ENCODE measurements around the gene NFIB.

Gene NFIB

GRCh38 chr9:14354201-14354600 lies 40.3 kb upstream of the NFIB start:
- Histone ChIP-seq H3K4ac (ENCODE audit: low read depth, low read length) (no peak overlapping the region), H3K27me3 (ENCODE audit: insufficient read depth, low read length, poor library complexity) (peaks cover 25% of the 10 kb centered on the region), H2BK15ac (replicated peaks; ENCODE audit: low read depth) (no peak overlapping the region), H2AK5ac (ENCODE audit: low read length) (no peak overlapping the region), H3K4me3 (ENCODE audit: low read length) (no peak overlapping the region), H3K4me2 (ENCODE audit: low read length) (no peak overlapping the region), H2BK5ac (ENCODE audit: low read length) (no peak overlapping the region), H3K79me2 (ENCODE audit: control insufficient read depth, insufficient read depth, low read length) (no peaks in the 10 kb centered on the region), H3K18ac (ENCODE audit: low read length) (no peak overlapping the region), H3K4me1 (ENCODE audit: control insufficient read depth, low read depth, low read length) (peaks cover 5% of the 10 kb centered on the region), H3K79me1 (ENCODE audit: low read length) (no peaks in the 10 kb centered on the region), H3K23ac (ENCODE audit: low read length) (no peak overlapping the region), H3K27ac (ENCODE audit: low read depth, low read length) (no peak overlapping the region), H4K8ac (ENCODE audit: low read depth, low read length) (no peak overlapping the region), H3K36me3 (ENCODE audit: control insufficient read depth, insufficient read depth, low read length) (no peaks in the 10 kb centered on the region), H4K5ac (ENCODE audit: low read length) (no peak overlapping the region), H2BK120ac (ENCODE audit: low read depth, low read length) (no peak overlapping the region), H3K56ac (ENCODE audit: low read length) (no peak overlapping the region), H3K9ac (ENCODE audit: low read length) (no peak overlapping the region)
- WGBS (ENCODE audit: extremely low coverage, insufficient coverage, low lambda C conversion rate) = no CpG with 5 or more reads among the region's 1 CpG
- no peak for DNase-seq

- Histone ChIP-seq H3K23ac (ENCODE audit: low read length) (no peak overlapping the region), H2BK15ac (replicated peaks; ENCODE audit: low read depth) (no peak overlapping the region), H4K5ac (ENCODE audit: low read length) (no peak overlapping the region), H3K56ac (ENCODE audit: low read length) (peak overlapping the region; percentile 62), H3K9ac (ENCODE audit: low read length) (peak overlapping the region; percentile 39), H3K36me3 (ENCODE audit: control insufficient read depth, insufficient read depth, low read length) (no peaks in the 10 kb centered on the region), H2BK5ac (ENCODE audit: low read length) (no peak overlapping the region), H3K79me2 (ENCODE audit: control insufficient read depth, insufficient read depth, low read length) (no peaks in the 10 kb centered on the region), H4K8ac (ENCODE audit: low read depth, low read length) (no peak overlapping the region), H3K4me3 (ENCODE audit: low read length) (no peak overlapping the region), H3K4me1 (ENCODE audit: control insufficient read depth, low read depth, low read length) (peaks cover 5% of the 10 kb centered on the region), H2BK120ac (ENCODE audit: low read depth, low read length) (no peak overlapping the region), H3K27ac (ENCODE audit: low read depth, low read length) (no peak overlapping the region), H3K4ac (ENCODE audit: low read depth, low read length) (no peak overlapping the region), H3K27me3 (ENCODE audit: insufficient read depth, low read length, poor library complexity) (peaks cover 29% of the 10 kb centered on the region), H2AK5ac (ENCODE audit: low read length) (peak overlapping the region; percentile 83), H3K4me2 (ENCODE audit: low read length) (no peak overlapping the region), H3K18ac (ENCODE audit: low read length) (peak overlapping the region; percentile 64), H3K79me1 (ENCODE audit: low read length) (no peaks in the 10 kb centered on the region)
- peak; percentile 89 for DNase-seq
- no CpG with 5 or more reads among the region's 18 CpGs for WGBS (ENCODE audit: extremely low coverage, insufficient coverage, low lambda C conversion rate)
Measured at GRCh38 chr9:14353222-14354056, 39.5 kb upstream of the NFIB start.

- Histone ChIP-seq H4K8ac (ENCODE audit: low read depth, low read length) (no peak overlapping the region), H3K36me3 (ENCODE audit: control insufficient read depth, insufficient read depth, low read length) (no peaks in the 10 kb centered on the region), H3K27ac (ENCODE audit: low read depth, low read length) (no peak overlapping the region), H3K4ac (ENCODE audit: low read depth, low read length) (no peak overlapping the region), H3K4me1 (ENCODE audit: control insufficient read depth, low read depth, low read length) (peaks cover 5% of the 10 kb centered on the region), H2BK15ac (replicated peaks; ENCODE audit: low read depth) (no peak overlapping the region), H2BK5ac (ENCODE audit: low read length) (no peak overlapping the region), H3K9ac (ENCODE audit: low read length) (no peak overlapping the region), H2AK5ac (ENCODE audit: low read length) (no peak overlapping the region), H3K79me2 (ENCODE audit: control insufficient read depth, insufficient read depth, low read length) (no peaks in the 10 kb centered on the region), H3K79me1 (ENCODE audit: low read length) (no peaks in the 10 kb centered on the region), H3K4me2 (ENCODE audit: low read length) (no peak overlapping the region), H2BK120ac (ENCODE audit: low read depth, low read length) (no peak overlapping the region), H3K27me3 (ENCODE audit: insufficient read depth, low read length, poor library complexity) (peaks cover 29% of the 10 kb centered on the region), H4K5ac (ENCODE audit: low read length) (no peak overlapping the region), H3K18ac (ENCODE audit: low read length) (no peak overlapping the region), H3K4me3 (ENCODE audit: low read length) (no peak overlapping the region), H3K56ac (ENCODE audit: low read length) (no peak overlapping the region), H3K23ac (ENCODE audit: low read length) (no peak overlapping the region)
- no peak for DNase-seq
- no CpG with 5 or more reads among the region's 4 CpGs for WGBS (ENCODE audit: extremely low coverage, insufficient coverage, low lambda C conversion rate)
Measured at GRCh38 chr9:14352503-14352902, 38.6 kb upstream of the NFIB start.

GRCh38 chr9:14351221-14351836 lies 37.4 kb upstream of the NFIB start:
- no peak overlapping the region for H3K23ac ChIP-seq (ENCODE audit: low read length)
- no peak overlapping the region for H3K56ac ChIP-seq (ENCODE audit: low read length)
- H2BK120ac ChIP-seq (ENCODE audit: low read depth, low read length) = no peak overlapping the region
- DNase-seq = no peak
- H3K79me2 ChIP-seq (ENCODE audit: control insufficient read depth, insufficient read depth, low read length) = no peaks in the 10 kb centered on the region
- no peak overlapping the region for H2BK5ac ChIP-seq (ENCODE audit: low read length)
- no peak overlapping the region for H3K9ac ChIP-seq (ENCODE audit: low read length)
- WGBS (ENCODE audit: extremely low coverage, insufficient coverage, low lambda C conversion rate) = no CpG with 5 or more reads among the region's 5 CpGs
- no peak overlapping the region for H3K4ac ChIP-seq (ENCODE audit: low read depth, low read length)
- H4K8ac ChIP-seq (ENCODE audit: low read depth, low read length) = no peak overlapping the region
- no peak overlapping the region for H2BK15ac ChIP-seq (replicated peaks; ENCODE audit: low read depth)
- no peak overlapping the region for H3K27ac ChIP-seq (ENCODE audit: low read depth, low read length)
- no peak overlapping the region for H3K4me2 ChIP-seq (ENCODE audit: low read length)
- no peak overlapping the region for H3K4me3 ChIP-seq (ENCODE audit: low read length)
- H2AK5ac ChIP-seq (ENCODE audit: low read length) = peak overlapping the region; percentile 25
- H3K4me1 ChIP-seq (ENCODE audit: control insufficient read depth, low read depth, low read length) = peaks cover 5% of the 10 kb centered on the region
- H3K36me3 ChIP-seq (ENCODE audit: control insufficient read depth, insufficient read depth, low read length) = no peaks in the 10 kb centered on the region
- H3K79me1 ChIP-seq (ENCODE audit: low read length) = no peaks in the 10 kb centered on the region
- peaks cover 29% of the 10 kb centered on the region for H3K27me3 ChIP-seq (ENCODE audit: insufficient read depth, low read length, poor library complexity)
- no peak overlapping the region for H3K18ac ChIP-seq (ENCODE audit: low read length)
- no peak overlapping the region for H4K5ac ChIP-seq (ENCODE audit: low read length)

GRCh38 chr9:14350754-14351153 lies 36.8 kb upstream of the NFIB start:
- H3K36me3 ChIP-seq (ENCODE audit: control insufficient read depth, insufficient read depth, low read length) = no peaks in the 10 kb centered on the region
- no peak overlapping the region for H3K9ac ChIP-seq (ENCODE audit: low read length)
- no peak overlapping the region for H3K56ac ChIP-seq (ENCODE audit: low read length)
- H4K5ac ChIP-seq (ENCODE audit: low read length) = no peak overlapping the region
- H3K79me2 ChIP-seq (ENCODE audit: control insufficient read depth, insufficient read depth, low read length) = no peaks in the 10 kb centered on the region
- H3K27me3 ChIP-seq (ENCODE audit: insufficient read depth, low read length, poor library complexity) = peaks cover 29% of the 10 kb centered on the region
- DNase-seq = no peak
- no peak overlapping the region for H3K23ac ChIP-seq (ENCODE audit: low read length)
- H3K4me2 ChIP-seq (ENCODE audit: low read length) = no peak overlapping the region
- peak overlapping the region; percentile 25 for H2BK15ac ChIP-seq (replicated peaks; ENCODE audit: low read depth)
- no peak overlapping the region for H3K4ac ChIP-seq (ENCODE audit: low read depth, low read length)
- no peak overlapping the region for H3K4me3 ChIP-seq (ENCODE audit: low read length)
- H2BK120ac ChIP-seq (ENCODE audit: low read depth, low read length) = no peak overlapping the region
- no peak overlapping the region for H3K18ac ChIP-seq (ENCODE audit: low read length)
- no peak overlapping the region for H4K8ac ChIP-seq (ENCODE audit: low read depth, low read length)
- no CpG with 5 or more reads among the region's 11 CpGs for WGBS (ENCODE audit: extremely low coverage, insufficient coverage, low lambda C conversion rate)
- no peaks in the 10 kb centered on the region for H3K79me1 ChIP-seq (ENCODE audit: low read length)
- peaks cover 5% of the 10 kb centered on the region for H3K4me1 ChIP-seq (ENCODE audit: control insufficient read depth, low read depth, low read length)
- H2AK5ac ChIP-seq (ENCODE audit: low read length) = peak overlapping the region; percentile 25
- H3K27ac ChIP-seq (ENCODE audit: low read depth, low read length) = no peak overlapping the region
- no peak overlapping the region for H2BK5ac ChIP-seq (ENCODE audit: low read length)

Measured in mesendoderm (in vitro differentiated cells).